OCI-LY7 (cell line): ENCODE results near the gene SYCP3.

Experiments used
- EZH2phosphoT487 ChIP-seq: fragments of 200-600 bp; sonication (generic); IDR thresholded peaks from 2 replicates; pipeline ENCODE4 v1.6.1; 2018; ENCODE audit warnings: low read depth, borderline replicate concordance, mild to moderate bottlenecking, mixed run types, antibody characterized with exemption, low read length, moderate library complexity, mixed read lengths
- TF ChIP-seq, protein P1 (sequence below): fragments of 200-600 bp; sonication (generic); conservative IDR thresholded peaks from 2 replicates; pipeline ENCODE4 v1.5.1; 2014; ENCODE audit warnings: mild to moderate bottlenecking, antibody characterized with exemption, low read length, moderate library complexity, mixed read lengths

DNA sequence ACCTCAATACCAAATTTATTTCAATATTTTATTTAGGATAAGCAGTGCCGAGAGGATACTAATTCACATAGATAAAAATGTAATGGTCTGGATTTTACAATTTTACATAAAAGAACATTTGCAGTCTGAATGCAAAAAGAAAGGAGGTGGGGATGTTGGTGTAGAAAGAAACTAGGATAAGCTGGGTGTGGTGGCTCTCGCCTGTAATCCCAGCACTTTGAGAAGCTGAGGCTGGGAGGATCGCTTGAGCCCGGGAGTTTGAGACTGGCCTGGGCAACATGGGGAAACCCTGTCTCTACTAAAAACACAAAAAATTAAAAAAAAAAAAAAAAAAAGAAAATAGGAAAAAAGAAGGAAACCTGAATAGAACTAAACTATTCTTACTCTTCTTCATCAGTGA is 16.9 kb downstream of the SYCP3 start:
- TF ChIP-seq, protein P1, sequence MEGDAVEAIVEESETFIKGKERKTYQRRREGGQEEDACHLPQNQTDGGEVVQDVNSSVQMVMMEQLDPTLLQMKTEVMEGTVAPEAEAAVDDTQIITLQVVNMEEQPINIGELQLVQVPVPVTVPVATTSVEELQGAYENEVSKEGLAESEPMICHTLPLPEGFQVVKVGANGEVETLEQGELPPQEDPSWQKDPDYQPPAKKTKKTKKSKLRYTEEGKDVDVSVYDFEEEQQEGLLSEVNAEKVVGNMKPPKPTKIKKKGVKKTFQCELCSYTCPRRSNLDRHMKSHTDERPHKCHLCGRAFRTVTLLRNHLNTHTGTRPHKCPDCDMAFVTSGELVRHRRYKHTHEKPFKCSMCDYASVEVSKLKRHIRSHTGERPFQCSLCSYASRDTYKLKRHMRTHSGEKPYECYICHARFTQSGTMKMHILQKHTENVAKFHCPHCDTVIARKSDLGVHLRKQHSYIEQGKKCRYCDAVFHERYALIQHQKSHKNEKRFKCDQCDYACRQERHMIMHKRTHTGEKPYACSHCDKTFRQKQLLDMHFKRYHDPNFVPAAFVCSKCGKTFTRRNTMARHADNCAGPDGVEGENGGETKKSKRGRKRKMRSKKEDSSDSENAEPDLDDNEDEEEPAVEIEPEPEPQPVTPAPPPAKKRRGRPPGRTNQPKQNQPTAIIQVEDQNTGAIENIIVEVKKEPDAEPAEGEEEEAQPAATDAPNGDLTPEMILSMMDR = no peak
- TF ChIP-seq EZH2phosphoT487 = no peak
